HepG2 (cell line): ENCODE data around the gene MYOF.

Experiments
- CEBPB ChIP-seq: IDR thresholded peaks from 2 replicates; pipeline ENCODE4 v1.6.1; 2011; ENCODE audit warnings: low read depth, low read length, improper control_type of control experiment, borderline replicate concordance
- FOXK2 ChIP-seq: fragments of 450-650 bp; IDR thresholded peaks from 2 replicates; pipeline ENCODE4 v1.6.1; 2016
- FOXP1 ChIP-seq, 2 experiments: fragments of 450-650 bp in 1 of 2; IDR thresholded peaks; 2 replicates each; pipeline ENCODE4 v1.6.1; 2017 to 2018; ENCODE audit warnings: antibody characterized with exemption in 1 of 2
- MAZ ChIP-seq, 2 experiments: sonication (generic) in 1 of 2; formaldehyde crosslinking in 1 of 2; IDR thresholded peaks; 2 replicates each; pipeline versions ENCODE4 v1.5.0 to v1.6.1; 2012 to 2020; ENCODE audit warnings: low read depth in 2 of 2, mild to moderate bottlenecking in 2 of 2, borderline replicate concordance in 1 of 2, improper control_type of control experiment in 1 of 2, low read length in 1 of 2, missing genetic modification reagents in 1 of 2, moderate library complexity in 1 of 2
- MYC ChIP-seq: sonication (generic); formaldehyde crosslinking; IDR thresholded peaks from 2 replicates; pipeline ENCODE4 v1.9.0; 2021; ENCODE audit warnings: missing genetic modification reagents, borderline replicate concordance
- NCOA2 ChIP-seq: sonication (generic); formaldehyde crosslinking; IDR thresholded peaks from 2 replicates; pipeline ENCODE4 v1.8.0; 2022; ENCODE audit warnings: inconsistent platforms
- RAD21 ChIP-seq: fragments of 450-650 bp; formaldehyde crosslinking; IDR thresholded peaks from 2 replicates; pipeline ENCODE4 v1.5.0; 2020; ENCODE audit warnings: mild to moderate bottlenecking
- TGIF2 ChIP-seq: IDR thresholded peaks from 2 replicates; pipeline ENCODE4 v1.6.1; 2016; ENCODE audit warnings: control low read depth, missing compliant biosample characterization
- ZBTB20 ChIP-seq: sonication (generic); formaldehyde crosslinking; IDR thresholded peaks from 2 replicates; pipeline ENCODE4 v1.8.1; 2023; ENCODE audit warnings: missing genetic modification reagents, low read depth, mild to moderate bottlenecking, borderline replicate concordance
- ZNF549 ChIP-seq: sonication (generic); formaldehyde crosslinking; IDR thresholded peaks from 2 replicates; pipeline ENCODE4 v1.5.0; 2020; ENCODE audit warnings: missing genetic modification reagents
- TF ChIP-seq, protein P1 (sequence below): sonication (generic); formaldehyde crosslinking; IDR thresholded peaks from 2 replicates; pipeline ENCODE4 v1.5.0; 2020; ENCODE audit warnings: mild to moderate bottlenecking, missing genetic modification reagents, moderate library complexity
- TF ChIP-seq, protein P2 (sequence below): sonication (generic); formaldehyde crosslinking; IDR thresholded peaks from 2 replicates; pipeline ENCODE4 v1.4.0; 2020; ENCODE audit warnings: low read depth, missing genetic modification reagents

DNA sequence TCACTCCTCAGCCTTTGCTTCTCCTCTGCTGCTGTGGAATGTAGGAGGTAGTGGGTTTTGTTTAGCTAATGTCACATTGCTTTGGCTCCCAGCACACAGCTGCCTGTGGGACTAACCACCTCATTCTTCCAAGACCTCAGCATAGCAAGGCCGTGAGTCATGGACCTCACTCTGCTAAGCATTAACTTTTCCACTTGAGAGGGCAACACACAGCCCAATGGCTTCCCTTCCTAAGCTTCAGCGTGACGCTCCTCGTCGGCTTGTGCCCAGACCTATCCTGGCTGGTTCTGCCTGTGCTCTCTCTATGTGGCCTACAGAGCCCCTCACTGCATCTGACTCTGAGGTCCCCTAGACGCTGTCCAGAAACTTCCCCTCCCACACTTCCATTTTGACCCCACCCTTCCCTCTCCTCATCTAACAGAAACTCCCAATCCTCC, 23.3 kb downstream of the MYOF start:
- TF ChIP-seq CEBPB (no peak), TGIF2 (CRISPR knock-in tag) (no peak), NCOA2 (CRISPR knock-in tag) (no peak), ZNF549 (CRISPR knock-in tag) (no peak), MAZ (IDR thresholded peaks at IDR 0.05; ENCODE audit: borderline replicate concordance, low read depth, low read length) (no peak), MAZ (CRISPR knock-in tag; IDR thresholded peaks at IDR 0.05; ENCODE audit: low read depth) (no peak), RAD21 (CRISPR knock-in tag) (no peak), FOXK2 (no peak), ZBTB20 (CRISPR knock-in tag) (no peak), MYC (no peak), FOXP1 (IDR thresholded peaks at IDR 0.05) (no peak), FOXP1 (CRISPR knock-in tag; IDR thresholded peaks at IDR 0.05) (no peak)
- TF ChIP-seq, protein P1, sequence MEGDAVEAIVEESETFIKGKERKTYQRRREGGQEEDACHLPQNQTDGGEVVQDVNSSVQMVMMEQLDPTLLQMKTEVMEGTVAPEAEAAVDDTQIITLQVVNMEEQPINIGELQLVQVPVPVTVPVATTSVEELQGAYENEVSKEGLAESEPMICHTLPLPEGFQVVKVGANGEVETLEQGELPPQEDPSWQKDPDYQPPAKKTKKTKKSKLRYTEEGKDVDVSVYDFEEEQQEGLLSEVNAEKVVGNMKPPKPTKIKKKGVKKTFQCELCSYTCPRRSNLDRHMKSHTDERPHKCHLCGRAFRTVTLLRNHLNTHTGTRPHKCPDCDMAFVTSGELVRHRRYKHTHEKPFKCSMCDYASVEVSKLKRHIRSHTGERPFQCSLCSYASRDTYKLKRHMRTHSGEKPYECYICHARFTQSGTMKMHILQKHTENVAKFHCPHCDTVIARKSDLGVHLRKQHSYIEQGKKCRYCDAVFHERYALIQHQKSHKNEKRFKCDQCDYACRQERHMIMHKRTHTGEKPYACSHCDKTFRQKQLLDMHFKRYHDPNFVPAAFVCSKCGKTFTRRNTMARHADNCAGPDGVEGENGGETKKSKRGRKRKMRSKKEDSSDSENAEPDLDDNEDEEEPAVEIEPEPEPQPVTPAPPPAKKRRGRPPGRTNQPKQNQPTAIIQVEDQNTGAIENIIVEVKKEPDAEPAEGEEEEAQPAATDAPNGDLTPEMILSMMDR: no peak
- TF ChIP-seq, protein P2, sequence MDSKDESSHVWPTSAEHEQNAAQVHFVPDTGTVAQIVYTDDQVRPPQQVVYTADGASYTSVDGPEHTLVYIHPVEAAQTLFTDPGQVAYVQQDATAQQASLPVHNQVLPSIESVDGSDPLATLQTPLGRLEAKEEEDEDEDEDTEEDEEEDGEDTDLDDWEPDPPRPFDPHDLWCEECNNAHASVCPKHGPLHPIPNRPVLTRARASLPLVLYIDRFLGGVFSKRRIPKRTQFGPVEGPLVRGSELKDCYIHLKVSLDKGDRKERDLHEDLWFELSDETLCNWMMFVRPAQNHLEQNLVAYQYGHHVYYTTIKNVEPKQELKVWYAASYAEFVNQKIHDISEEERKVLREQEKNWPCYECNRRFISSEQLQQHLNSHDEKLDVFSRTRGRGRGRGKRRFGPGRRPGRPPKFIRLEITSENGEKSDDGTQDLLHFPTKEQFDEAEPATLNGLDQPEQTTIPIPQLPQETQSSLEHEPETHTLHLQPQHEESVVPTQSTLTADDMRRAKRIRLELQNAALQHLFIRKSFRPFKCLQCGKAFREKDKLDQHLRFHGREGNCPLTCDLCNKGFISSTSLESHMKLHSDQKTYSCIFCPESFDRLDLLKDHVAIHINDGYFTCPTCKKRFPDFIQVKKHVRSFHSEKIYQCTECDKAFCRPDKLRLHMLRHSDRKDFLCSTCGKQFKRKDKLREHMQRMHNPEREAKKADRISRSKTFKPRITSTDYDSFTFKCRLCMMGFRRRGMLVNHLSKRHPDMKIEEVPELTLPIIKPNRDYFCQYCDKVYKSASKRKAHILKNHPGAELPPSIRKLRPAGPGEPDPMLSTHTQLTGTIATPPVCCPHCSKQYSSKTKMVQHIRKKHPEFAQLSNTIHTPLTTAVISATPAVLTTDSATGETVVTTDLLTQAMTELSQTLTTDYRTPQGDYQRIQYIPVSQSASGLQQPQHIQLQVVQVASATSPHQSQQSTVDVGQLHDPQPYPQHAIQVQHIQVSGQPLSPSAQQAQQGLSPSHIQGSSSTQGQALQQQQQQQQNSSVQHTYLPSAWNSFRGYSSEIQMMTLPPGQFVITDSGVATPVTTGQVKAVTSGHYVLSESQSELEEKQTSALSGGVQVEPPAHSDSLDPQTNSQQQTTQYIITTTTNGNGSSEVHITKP (CRISPR knock-in tag): no peak
